Hindlimb muscle (tissue), 1 donor: ENCODE data around the gene SLC6A13. TPM values are rescaled to one million over a fixed set of nuclear protein-coding genes. Genes with fewer than 3 reads are reported as not detected.
"Not testable (repeated sequence)": the region's sequence is repeated elsewhere in the genome, so short reads cannot be mapped to it uniquely, and the experiment has no call there.

Experiments
- DNase-seq: peaks from one replicate; pipeline ENCODE4 v3.0.0-alpha.2; 2013
- polyA plus RNA-seq: library from polyadenylated mRNA; unstranded; fragments of 120-200 nt; gene quantifications from one replicate; pipeline ENCODE4 v1.2.1, GENCODE V29; 2013; ENCODE audit not compliant: insufficient read length

The SLC6A13 gene
- polyA plus RNA-seq, 1 donor = 6.3 TPM

- no peak for DNase-seq
These were observed 1.6 kb upstream of the SLC6A13 start for GRCh38 chr12:264269-264668.

- no peak for DNase-seq
These were observed 938 bp upstream of the SLC6A13 start for GRCh38 chr12:263574-263973.

GRCh38 chr12:262113-262512 is 523 bp downstream of the SLC6A13 start:
- DNase-seq = no peak

- no peak for DNase-seq
These were observed 4.9 kb downstream of the SLC6A13 start for GRCh38 chr12:257521-258321.

GRCh38 chr12:256958-257357 is 5.7 kb downstream of the SLC6A13 start:
- DNase-seq = no peak

- DNase-seq = no peak
These were observed 6.4 kb downstream of the SLC6A13 start for GRCh38 chr12:256225-256624.

GRCh38 chr12:254912-255311 is 7.7 kb downstream of the SLC6A13 start:
- DNase-seq = no peak

GRCh38 chr12:254039-254438 is 8.6 kb downstream of the SLC6A13 start:
- no peak for DNase-seq

- DNase-seq = no peak
These were observed 9.4 kb downstream of the SLC6A13 start for GRCh38 chr12:253116-253831.

GRCh38 chr12:252636-253035 is 10.0 kb downstream of the SLC6A13 start:
- no peak for DNase-seq

- DNase-seq = no peak
These were observed 15.4 kb downstream of the SLC6A13 start for GRCh38 chr12:247271-247670.

- DNase-seq = no peak
These were observed 19.3 kb downstream of the SLC6A13 start for GRCh38 chr12:243381-243780.

- DNase-seq = no peak
These were observed 20.1 kb downstream of the SLC6A13 start for GRCh38 chr12:242496-242895.

GRCh38 chr12:241266-241665 is 21.4 kb downstream of the SLC6A13 start:
- DNase-seq = no peak

- no peak for DNase-seq
These were observed 22.1 kb downstream of the SLC6A13 start for GRCh38 chr12:240566-240965.

- no peak for DNase-seq
These were observed 23.8 kb downstream of the SLC6A13 start for GRCh38 chr12:238736-239398.

- DNase-seq = no peak
These were observed 24.5 kb downstream of the SLC6A13 start for GRCh38 chr12:238116-238515.

GRCh38 chr12:237026-237815 is 25.4 kb downstream of the SLC6A13 start:
- DNase-seq = no peak

GRCh38 chr12:236445-236844 is 26.2 kb downstream of the SLC6A13 start:
- DNase-seq = no peak

GRCh38 chr12:235967-236366 is 26.7 kb downstream of the SLC6A13 start:
- not testable (repeated sequence) for DNase-seq

GRCh38 chr12:234891-235415 is 27.7 kb downstream of the SLC6A13 start:
- DNase-seq = no peak

- DNase-seq = no peak
These were observed 28.6 kb downstream of the SLC6A13 start for GRCh38 chr12:234019-234418.

- DNase-seq = no peak
These were observed 29.0 kb downstream of the SLC6A13 start for GRCh38 chr12:233615-233968.
